Measurements from ENCODE around the gene KIRREL3.
A peak's percentile ranks its signal among the peaks of the same experiment; 100 is the strongest.

KIRREL3 gene

GRCh38 chr11:126997641-126998040, 2.9 kb downstream of the KIRREL3 start:
- FAIRE-seq (no peak), DNase-seq (ENCODE audit: low spot score) (no peak)

- no peak for FAIRE-seq
Measured at GRCh38 chr11:126997196-126997595, 3.4 kb downstream of the KIRREL3 start.

DNA sequence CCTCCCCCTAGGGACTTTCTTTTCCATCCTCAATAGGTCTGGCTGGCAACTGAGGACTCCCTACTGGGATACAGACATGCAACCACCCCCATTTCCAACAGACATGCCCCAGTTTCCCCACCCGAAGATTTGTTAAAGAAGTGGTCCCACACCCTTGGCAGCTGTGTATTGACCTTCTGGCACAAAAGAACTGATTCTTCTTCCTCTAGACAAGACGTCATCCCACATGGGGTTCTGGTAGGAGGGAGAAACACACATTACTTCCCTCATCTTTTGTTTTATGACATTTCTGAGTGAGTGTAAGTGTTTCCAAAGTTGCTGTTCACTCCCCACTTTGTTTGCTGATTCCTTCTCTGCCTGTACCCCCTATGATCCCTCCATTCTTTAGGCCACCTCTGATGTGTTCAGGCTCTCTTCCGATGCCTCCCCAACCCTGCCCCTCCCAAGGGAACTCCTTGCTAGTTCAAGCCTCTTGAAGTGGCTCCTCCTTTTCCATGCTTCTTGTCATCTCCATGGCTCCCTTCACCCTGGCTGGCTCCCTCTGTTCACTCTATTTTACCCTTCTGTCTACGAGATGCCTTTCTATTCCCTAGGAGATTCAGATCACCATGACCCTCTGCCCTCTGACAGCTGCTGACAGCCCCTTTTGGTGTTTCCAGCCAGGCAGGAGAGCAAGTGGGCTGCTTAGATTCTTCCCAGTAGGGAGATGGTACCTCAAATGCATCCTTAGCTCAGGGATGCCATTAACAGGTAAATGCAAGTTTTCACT, 4.3 kb downstream of the KIRREL3 start:
- no peak for FAIRE-seq
- no peak for DNase-seq (ENCODE audit: low spot score)

More at GRCh38 chr11:126997196-126997595, 3.4 kb downstream of the KIRREL3 start:
- peak; percentile 6 for DNase-seq (ENCODE audit: low spot score)

- peak; percentile 35 for DNase-seq (ENCODE audit: low spot score)
- no peak for FAIRE-seq
Measured at GRCh38 chr11:126993599-126993998, 7.0 kb downstream of the KIRREL3 start.

DNA sequence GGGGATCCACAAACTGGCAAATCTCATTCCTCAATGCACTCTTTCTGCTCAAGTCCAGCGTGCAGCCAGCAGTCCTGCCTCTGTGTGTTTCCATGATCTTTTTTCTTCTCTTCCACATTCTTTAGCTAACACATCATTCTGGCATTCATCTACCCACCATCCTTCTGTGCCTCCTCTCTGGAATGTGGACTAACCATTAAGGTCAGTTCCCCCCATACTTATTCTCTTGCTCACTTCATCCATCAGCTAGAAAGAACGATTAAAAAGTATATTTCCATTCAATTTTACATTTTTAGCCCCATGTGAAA, 7.8 kb downstream of the KIRREL3 start:
- DNase-seq (ENCODE audit: low spot score): peak; percentile 89
- peak; percentile 75 for FAIRE-seq

- peak; percentile 95 for FAIRE-seq
Measured at GRCh38 chr11:126992065-126992803, 8.3 kb downstream of the KIRREL3 start.

GRCh38 chr11:126991596-126991995, 9.0 kb downstream of the KIRREL3 start:
- FAIRE-seq (peak; percentile 72), DNase-seq (ENCODE audit: low spot score) (peak; percentile 91)

More at GRCh38 chr11:126992065-126992803, 8.3 kb downstream of the KIRREL3 start:
- DNase-seq (ENCODE audit: low spot score): peak; percentile 99

DNA sequence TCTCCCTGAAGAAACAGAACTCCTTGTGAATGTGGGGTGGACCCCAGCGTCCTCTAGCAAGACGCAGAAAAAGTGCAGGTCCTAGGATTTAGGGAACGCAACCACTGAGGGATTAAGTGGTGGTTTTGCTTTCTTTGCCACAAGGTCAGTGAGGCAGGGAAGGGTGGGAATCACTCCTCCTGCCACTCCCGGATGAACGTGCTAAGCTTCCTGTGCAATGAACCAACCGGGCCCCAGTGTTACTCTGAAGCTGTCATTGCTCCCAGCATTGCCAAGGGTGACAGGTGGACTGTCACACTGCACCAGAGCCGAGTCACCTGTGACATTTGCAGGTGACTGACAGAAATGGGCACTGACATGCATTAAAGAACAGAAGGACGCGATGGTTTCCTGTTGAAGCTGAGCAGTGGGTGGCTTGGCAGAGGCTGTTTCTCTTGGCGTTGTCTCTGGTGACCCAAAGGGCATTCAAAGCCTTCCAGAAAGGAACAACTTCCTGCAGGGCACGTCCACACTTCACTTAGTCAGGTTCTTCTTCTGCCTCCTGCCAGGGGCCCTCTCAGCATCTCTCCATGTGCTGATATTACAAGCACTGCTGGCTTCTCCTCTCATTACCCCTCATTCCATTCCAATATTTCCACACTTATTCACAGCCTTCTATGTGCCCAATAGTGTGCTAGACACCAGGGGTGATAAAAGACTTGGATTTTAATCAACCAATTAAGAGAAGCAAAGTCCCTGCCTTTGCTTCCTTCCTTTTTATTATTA, 9.7 kb downstream of the KIRREL3 start:
- FAIRE-seq (peak; percentile 66), DNase-seq (ENCODE audit: low spot score) (peak; percentile 81)

DNA sequence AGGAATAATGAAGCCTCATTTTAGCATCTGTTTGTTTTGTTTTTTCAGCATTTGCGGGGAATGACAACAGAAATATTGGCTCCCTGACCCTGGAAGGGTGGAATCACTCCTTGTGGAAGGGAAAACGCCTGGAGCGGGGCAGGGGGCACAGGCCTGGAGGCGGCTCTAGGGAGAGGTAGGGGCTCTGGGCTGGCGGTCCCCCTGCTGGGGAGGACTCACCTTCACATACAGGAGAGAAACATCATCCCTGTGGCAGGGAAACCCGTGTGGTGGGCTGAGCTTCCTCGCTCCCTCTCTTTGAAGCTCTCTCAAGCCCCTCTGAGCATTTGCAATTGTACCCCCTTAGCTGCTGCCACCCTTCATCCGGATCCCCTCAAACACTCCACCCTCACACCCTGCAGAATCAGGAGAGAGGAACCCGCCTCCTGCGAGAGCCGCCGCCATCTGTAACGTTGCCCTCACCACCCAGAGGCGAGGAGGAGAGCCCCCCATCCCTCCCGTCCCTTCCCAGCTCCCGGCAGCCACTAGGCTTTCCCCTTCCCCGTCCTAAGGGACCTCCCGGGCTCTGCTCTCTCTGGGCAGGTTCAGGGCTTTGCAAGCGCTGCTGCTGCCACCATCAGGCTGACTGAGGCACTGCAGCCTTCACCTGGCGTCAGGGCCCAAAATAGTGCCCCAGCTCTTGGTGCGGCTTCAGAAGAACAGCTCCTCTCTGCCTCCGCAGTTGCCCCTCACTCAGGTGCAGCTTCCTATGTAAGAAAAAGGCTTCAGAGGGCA, 10.4 kb downstream of the KIRREL3 start:
- DNase-seq (ENCODE audit: low spot score) (peak; percentile 65), FAIRE-seq (no peak)

- FAIRE-seq: no peak
- no peak for DNase-seq (ENCODE audit: low spot score)
Measured at GRCh38 chr11:126988655-126989054, 11.9 kb downstream of the KIRREL3 start.

- FAIRE-seq (no peak), DNase-seq (ENCODE audit: low spot score) (no peak)
Measured at GRCh38 chr11:126981635-126982034, 18.9 kb downstream of the KIRREL3 start.

- DNase-seq (ENCODE audit: low spot score): no peak
- FAIRE-seq: no peak
Measured at GRCh38 chr11:126978911-126979310, 21.7 kb downstream of the KIRREL3 start.

DNA sequence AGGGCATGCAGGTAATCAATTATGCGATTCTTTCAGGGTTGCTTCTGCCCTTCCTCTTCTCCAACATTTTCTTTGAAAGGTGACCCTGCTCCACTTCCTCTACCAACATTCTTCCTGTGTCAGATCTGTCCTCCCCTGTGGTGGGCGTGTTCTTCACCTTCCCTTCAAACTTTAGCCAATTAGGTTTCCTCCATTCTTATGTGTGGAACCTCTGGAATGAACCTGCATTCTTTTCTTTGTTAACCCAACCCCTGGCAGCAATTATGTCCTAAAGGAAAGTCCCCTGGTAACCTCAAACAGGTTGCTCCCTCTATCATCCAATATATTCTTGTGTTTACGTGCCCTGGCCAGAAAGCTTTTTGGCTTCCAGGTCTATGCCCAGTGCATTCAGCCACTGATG, 22.4 kb downstream of the KIRREL3 start:
- FAIRE-seq (no peak), DNase-seq (ENCODE audit: low spot score) (no peak)

DNA sequence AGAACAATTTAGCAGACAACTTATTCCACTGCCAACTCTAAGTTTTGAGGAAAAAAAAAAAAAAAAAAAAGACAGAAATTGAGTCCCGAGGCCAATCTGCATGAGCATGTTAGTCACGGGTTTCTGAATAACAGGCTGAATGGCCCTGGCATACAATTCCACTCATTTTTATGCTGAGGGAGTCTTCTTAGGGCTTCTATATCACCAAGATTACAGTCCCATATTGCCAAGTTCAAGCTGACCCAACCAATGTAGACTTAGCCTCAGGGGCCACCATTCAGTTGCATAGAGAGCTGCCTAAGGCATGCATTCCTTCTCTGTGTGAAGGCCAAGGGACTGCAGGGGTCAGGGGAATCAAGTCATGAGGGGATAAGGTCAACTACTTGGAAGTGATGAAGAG, 27.5 kb downstream of the KIRREL3 start:
- no peak for FAIRE-seq
- DNase-seq (ENCODE audit: low spot score): no peak

GRCh38 chr11:126971305-126971704, 29.3 kb downstream of the KIRREL3 start:
- no peak for DNase-seq (ENCODE audit: low spot score)
- FAIRE-seq: no peak

DNA sequence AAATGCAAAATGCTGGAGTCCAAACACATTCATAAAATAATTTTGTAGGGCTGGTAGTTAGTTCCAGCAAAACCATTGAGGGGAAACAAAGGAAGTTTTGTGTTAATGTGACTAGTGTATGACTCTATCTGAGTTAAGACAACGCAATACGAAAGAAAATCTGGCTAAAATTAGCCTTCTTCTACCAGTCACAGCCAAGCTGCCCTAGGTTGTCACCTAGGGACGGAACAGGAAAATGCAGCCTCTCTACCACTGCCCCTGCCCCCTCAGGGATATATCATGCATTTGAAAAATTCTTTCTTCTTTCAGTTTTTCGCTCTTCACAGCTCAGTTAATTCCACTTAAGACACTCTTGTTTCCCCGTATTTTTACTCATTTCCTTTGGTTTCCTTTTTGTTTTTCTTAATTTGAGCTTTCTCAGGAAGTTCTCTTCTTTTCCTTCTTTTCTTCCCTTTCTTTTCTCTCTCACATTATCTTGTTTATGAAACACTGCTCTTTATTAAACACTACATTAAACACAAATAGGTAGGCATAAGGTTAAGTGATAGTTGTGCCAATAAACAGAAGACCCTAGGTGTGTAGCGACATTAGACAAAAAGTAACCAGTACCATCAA, 30.6 kb downstream of the KIRREL3 start:
- no peak for FAIRE-seq

DNA sequence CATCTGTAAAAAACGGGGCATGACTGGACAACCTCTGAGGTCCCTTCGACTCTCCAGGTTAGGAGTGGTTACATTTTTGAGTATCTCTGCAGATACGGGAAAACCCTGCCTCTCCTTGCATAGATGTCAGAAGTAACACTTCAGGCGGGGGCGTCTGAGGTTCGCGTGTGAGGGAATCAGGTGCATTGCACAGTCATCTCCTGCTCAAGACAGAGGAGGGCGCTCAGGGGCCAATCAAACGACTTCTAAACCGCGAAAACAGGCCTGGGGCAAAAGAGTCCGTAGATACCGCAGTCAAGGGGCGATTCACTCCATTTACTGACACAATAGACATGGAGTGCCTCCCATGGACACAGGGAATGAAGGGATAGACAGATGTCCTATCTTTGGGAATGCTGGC, 31.7 kb downstream of the KIRREL3 start:
- no peak for FAIRE-seq

More for the DNA sequence above, 30.6 kb downstream of the KIRREL3 start:
- DNase-seq (ENCODE audit: low spot score): peak; percentile 53

DNA sequence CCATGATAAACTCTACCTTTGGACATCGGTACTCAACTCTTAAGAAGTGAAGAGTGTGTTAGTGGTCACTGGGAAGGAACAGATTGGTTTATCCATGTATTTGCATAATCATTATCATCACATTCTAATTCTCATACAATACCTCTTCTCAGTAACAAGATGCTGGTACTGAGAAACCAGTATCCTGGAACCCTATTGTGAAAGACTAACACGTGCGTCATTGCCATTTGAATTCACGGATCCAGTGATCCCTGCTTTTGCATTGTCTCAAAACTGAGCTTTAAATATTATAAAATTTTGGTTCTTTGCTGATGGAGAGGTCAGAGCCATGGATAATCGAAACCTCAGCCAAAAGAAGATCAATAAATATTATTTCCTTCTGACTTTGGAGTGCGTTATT, 35.2 kb downstream of the KIRREL3 start:
- FAIRE-seq: no peak
- no peak for DNase-seq (ENCODE audit: low spot score)

More for the DNA sequence above, 31.7 kb downstream of the KIRREL3 start:
- no peak for DNase-seq (ENCODE audit: low spot score)

- DNase-seq (ENCODE audit: low spot score) (peak; percentile 93), FAIRE-seq (peak; percentile 95)
Measured at GRCh38 chr11:126963603-126964363, 36.8 kb downstream of the KIRREL3 start.

GRCh38 chr11:126963115-126963514, 37.5 kb downstream of the KIRREL3 start:
- FAIRE-seq: no peak
- DNase-seq (ENCODE audit: low spot score): peak; percentile 3

Measured in RCC 7860 (cell line).